Adrenal gland (tissue), 5 donors: ENCODE results near the gene CACNA1D.

Source experiments
- CTCF ChIP-seq, 6 experiments: fragments of 450-650 bp in 4 of 6; fragments of 200-600 bp in 2 of 6; sonication (generic) in 1 of 6; IDR thresholded peaks; 1 replicate in 5 of 6; 2 replicates in 1 of 6; pipeline versions ENCODE4 v1.5.1 to v1.8.0; 2016 to 2021; ENCODE audit warnings: antibody characterized with exemption in 6 of 6, mild to moderate bottlenecking in 2 of 6, moderate library complexity in 1 of 6
- POLR2A ChIP-seq, 2 donors: fragments of 450-650 bp; IDR thresholded peaks; one replicate each; pipeline ENCODE4 v1.6.1; 2017; ENCODE audit warnings: antibody characterized with exemption in 2 of 2, mild to moderate bottlenecking in 2 of 2, moderate library complexity in 1 of 2
- donor health status: DM: no; HTN: no; CAD: no.

GRCh38 chr3:53795176-53795575 is 300.8 kb downstream of the CACNA1D start:
- TF ChIP-seq CTCF (IDR thresholded peaks at IDR 0.05) (no peak), POLR2A (IDR thresholded peaks at IDR 0.05) (no peak)
